ENCODE results near the gene CLHC1.

DNA sequence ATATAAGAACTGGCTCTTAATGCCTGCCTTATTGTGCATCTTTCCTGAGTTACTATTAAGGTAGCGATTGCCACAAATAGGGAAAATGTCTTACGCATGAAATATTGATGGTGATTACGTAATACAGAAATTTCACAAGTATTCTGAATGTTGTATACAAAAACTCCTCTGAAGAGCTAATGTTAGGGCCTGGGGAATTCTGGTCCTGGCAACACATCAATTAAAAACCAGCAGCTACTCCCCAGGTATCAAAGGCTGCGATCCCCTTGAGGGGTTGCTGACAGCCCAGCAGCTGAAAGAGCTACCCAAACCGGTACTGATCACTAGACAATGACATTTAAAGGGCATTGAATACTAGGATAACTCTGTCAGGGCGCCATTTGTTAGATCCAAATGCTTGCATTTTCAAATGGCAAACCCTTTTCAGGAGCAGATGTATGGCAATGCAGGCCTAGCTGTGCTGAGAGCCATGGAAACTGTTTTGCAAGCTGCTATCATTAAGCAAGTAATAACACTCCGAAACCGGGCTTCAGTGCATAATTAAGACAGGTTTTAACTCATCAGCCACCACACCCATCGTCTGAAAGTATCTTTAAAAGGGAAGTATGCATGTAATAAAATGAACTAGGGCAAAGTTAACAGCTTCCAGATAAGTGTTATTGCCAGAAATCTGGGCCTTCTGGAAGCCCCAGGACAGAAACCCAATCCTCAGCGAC is 78.4 kb downstream of the CLHC1 start:
- TF ChIP-seq CTCF (IDR thresholded peaks at IDR 0.05) (no peak), EP300 (IDR thresholded peaks at IDR 0.05; ENCODE audit: low read depth) (no peak)
